T-helper 1 cell (primary cell): ENCODE measurements around the gene ZMIZ2.
"Not testable (repeated sequence)": the region's sequence is repeated elsewhere in the genome, so short reads cannot be mapped to it uniquely, and the experiment has no call there.

Source experiments
- DNase-seq, 5 donors: peaks; one replicate each; pipeline ENCODE4 v3.0.0-alpha.2; 2012 to 2020

The ZMIZ2 gene

DNA sequence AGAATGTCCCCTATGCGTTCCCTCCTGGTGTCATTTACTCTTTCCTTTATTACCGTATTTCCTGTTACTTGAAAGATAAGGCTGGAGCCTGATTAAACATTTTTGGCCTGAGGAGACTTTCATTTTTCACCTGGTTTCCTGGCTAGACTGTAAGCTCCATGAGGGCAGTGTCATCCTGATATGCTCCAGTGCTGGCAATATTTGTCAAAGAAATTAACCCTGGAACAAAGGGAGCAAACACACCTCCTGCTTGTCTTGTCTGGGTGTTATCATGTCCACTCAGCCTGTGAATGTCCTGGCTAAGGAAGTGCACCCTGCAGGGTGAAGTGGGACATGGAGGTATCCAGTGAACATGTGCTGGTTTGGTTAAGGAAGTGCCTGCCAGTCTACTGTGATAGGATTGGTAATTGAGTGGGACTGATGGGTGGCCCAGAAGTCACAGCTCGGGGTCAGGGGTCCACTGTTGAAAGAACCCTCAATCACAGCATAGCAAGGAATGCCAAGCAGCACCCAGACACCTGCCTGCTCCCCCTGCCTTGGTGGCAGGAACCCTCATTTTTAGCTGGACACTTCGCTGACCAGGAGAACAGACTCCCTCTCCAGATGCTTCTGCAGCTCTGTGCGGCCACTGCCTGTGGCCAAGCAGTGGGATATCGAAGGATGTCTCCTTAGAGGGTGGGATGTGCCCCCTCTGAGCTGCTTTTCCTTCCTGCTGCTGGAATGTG, 26.9 kb downstream of the ZMIZ2 start:
- no peak for DNase-seq

GRCh38 chr7:44776211-44776610, 27.6 kb downstream of the ZMIZ2 start:
- DNase-seq: no peak

GRCh38 chr7:44782460-44782859, 33.8 kb downstream of the ZMIZ2 start:
- DNase-seq: no peak

GRCh38 chr7:44783407-44783806, 34.8 kb downstream of the ZMIZ2 start:
- DNase-seq: no peak

DNA sequence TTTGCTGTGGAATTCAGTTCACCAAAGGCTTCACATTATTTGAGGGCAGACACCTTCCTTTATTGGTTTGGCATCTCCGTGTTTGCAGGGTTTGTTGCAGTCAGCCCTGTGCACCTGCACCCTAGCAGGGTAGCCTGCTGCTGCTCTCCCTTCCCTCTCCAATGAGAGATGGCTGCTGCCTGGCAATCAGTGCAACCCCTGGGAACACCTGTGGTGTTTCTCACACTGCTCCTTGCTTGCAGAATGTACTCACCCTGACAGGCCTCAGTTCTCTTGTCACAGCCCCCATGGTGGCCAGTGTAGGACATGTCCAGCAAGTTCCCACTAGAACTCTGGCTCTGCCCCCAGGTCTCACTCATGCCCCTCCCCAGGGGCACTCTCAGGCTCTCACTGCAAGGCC, 35.7 kb downstream of the ZMIZ2 start:
- no peak for DNase-seq

GRCh38 chr7:44785218-44785617, 36.6 kb downstream of the ZMIZ2 start:
- DNase-seq: not testable (repeated sequence)

- no peak for DNase-seq
Observed at GRCh38 chr7:44787041-44787440, 38.4 kb downstream of the ZMIZ2 start.

- DNase-seq: no peak
Observed at GRCh38 chr7:44787762-44788161, 39.1 kb downstream of the ZMIZ2 start.

GRCh38 chr7:44789990-44790389, 41.3 kb downstream of the ZMIZ2 start:
- no peak for DNase-seq

- no peak for DNase-seq
Observed at GRCh38 chr7:44791278-44792219, 42.9 kb downstream of the ZMIZ2 start.

DNA sequence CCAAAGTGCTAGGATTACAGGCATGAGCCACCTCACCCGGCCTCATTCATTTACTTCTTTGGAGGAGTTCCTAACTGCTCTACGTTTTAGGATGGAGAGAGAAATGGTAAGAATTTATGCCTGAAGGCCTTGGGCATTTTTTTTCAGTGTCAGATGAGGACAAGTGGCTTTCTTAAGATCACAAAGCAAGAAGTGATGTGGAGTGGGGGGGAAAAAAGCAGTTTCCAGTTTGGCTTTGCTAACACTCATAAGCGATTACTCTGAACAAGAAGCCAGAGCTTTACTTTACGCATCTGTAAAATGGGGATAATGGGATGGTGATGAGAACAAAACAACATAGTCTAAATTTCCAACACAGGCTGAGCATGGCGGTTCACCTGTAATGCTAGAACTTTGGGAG, 45.3 kb downstream of the ZMIZ2 start:
- DNase-seq: no peak

DNA sequence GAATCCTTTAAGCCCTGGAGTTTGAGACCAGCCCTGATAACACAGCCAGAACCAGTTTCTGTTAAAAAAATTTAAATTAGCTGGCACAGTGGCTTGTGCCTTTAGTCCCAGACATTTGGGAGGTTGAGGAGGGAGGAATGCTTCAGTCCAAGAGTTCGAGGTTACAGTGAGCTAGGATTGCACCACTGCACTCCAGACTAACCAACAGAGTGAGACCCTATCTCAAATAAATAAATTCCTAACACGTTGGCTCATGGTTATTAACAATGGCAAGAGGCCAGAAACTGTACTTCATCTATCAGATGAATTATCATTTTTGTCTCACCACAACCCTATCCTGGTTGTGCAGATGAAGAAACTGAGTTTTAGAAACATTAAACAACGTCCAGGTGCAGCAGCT, 45.7 kb downstream of the ZMIZ2 start:
- no peak for DNase-seq

- no peak for DNase-seq
Observed at GRCh38 chr7:44796034-44796503, 47.4 kb downstream of the ZMIZ2 start.

GRCh38 chr7:44796504-44797328, 48.1 kb downstream of the ZMIZ2 start, which contains the start of gene PPIA:
Gene PPIA (plus strand): TSS chr7:44796681. CDS start chr7:44796725, 44 bp downstream.
- DNase-seq: peak; percentile 96 to 99 (median 98)

- peak; percentile 66 to 89 (median 79) for DNase-seq
Observed at GRCh38 chr7:44797329-44798258, 48.9 kb downstream of the ZMIZ2 start.

DNA sequence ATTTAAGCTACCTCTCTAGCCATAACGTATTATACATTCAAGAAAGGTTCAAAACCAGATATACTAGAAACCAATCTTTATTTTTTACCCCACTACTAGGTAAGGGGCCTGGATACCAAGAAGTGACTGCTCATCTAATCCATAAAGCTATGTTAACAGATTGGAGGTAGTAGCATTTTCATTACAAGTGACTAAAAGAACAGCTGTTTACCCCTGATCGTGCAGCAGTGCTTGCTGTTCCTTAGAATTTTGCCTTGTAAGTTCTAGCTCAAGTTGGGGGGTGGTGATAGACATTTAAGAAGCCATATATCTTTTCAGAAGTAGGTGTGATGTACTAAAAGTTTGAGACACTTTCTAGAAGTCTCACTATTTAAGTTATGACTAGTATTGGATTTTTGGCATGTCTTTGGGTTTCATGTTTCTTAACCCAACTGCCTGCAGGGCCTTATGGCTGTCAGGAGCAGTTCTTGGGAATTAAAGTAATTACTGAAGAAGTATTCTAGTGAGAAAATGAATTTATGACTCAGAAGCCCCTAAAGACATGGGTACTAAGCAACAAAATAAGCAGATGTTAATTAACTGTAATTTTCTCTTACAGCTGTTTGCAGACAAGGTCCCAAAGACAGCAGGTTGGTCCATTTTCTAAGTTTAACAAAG, 50.1 kb downstream of the ZMIZ2 start:
- no peak for DNase-seq

DNA sequence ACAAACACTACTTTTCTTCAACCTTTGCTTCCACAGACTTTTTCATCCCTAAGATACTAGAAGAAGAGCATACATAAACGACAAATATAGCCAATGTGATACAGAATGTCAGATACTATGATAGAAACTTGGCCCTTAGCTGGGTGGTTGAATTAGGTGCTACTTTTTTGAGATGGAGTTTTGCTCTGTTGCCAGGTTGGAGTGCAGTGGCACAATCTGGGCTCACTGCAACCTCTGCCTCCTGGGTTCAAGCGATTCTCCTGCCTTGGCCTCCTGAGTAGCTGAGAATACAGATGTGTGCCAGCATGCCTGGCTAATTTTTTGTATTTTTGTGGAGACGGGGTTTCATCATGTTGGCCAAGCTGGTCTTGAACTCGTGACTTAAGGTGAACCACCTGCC, 51.3 kb downstream of the ZMIZ2 start:
- no peak for DNase-seq

GRCh38 chr7:44801890-44802289, 53.2 kb downstream of the ZMIZ2 start:
- DNase-seq: no peak

DNA sequence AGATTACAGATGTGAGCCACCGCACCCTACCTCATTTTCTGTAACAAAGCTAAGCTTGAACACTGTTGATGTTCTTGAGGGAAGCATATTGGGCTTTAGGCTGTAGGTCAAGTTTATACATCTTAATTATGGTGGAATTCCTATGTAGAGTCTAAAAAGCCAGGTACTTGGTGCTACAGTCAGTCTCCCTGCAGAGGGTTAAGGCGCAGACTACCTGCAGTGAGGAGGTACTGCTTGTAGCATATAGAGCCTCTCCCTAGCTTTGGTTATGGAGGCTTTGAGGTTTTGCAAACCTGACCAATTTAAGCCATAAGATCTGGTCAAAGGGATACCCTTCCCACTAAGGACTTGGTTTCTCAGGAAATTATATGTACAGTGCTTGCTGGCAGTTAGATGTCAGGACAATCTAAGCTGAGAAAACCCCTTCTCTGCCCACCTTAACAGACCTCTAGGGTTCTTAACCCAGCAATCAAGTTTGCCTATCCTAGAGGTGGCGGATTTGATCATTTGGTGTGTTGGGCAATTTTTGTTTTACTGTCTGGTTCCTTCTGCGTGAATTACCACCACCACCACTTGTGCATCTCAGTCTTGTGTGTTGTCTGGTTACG, 53.9 kb downstream of the ZMIZ2 start:
- DNase-seq: no peak

DNA sequence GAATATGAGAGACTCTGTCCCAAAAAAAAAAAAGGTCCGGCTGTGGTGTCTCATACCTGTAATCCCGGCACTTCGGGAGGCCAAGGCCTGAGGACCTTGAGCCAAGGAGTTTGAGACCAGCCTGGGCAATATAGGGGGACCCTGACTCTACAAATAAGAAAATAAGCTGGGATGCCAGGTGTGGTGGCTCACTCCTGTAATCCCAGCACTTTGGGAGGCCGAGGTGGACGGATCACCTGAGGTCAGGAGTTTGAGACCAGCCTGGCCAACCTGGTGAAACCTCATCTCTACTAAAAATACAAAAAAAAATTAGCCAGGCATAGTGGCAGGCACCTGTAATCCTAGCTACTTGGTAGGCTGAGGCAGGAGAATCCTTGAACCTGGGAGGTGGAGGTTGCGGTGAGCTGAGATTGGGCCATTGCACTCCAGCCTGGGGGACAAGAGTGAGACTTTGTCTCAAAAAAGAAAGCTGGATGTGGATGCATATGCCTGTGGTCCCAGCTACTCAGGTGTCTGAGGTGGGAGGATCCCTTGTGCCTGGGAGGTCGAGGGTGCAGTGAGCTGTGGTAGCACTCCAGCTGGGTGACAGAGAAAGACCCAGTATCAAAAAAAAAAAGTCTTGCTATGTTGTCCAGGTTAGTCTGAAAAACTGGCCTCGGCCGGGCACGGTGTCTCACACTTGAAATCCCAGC, 55.3 kb downstream of the ZMIZ2 start:
- DNase-seq: not testable (repeated sequence)
